ENCODE data around the gene KLF16. TPM values are rescaled to one million over a fixed set of nuclear protein-coding genes. Genes with fewer than 3 reads are reported as not detected.

KLF16 gene
- total RNA-seq, 4 donors from 2014 or later = 4.6 to 8.4 (median 7.0) TPM

GRCh38 chr19:1816530-1817298, 46.7 kb downstream of the KLF16 start:
- Histone ChIP-seq H3K27ac (no peak overlapping the region), H3K36me3 (peaks cover 3 to 73% (median 54%) of the 10 kb centered on the region in 3 donors)

DNA sequence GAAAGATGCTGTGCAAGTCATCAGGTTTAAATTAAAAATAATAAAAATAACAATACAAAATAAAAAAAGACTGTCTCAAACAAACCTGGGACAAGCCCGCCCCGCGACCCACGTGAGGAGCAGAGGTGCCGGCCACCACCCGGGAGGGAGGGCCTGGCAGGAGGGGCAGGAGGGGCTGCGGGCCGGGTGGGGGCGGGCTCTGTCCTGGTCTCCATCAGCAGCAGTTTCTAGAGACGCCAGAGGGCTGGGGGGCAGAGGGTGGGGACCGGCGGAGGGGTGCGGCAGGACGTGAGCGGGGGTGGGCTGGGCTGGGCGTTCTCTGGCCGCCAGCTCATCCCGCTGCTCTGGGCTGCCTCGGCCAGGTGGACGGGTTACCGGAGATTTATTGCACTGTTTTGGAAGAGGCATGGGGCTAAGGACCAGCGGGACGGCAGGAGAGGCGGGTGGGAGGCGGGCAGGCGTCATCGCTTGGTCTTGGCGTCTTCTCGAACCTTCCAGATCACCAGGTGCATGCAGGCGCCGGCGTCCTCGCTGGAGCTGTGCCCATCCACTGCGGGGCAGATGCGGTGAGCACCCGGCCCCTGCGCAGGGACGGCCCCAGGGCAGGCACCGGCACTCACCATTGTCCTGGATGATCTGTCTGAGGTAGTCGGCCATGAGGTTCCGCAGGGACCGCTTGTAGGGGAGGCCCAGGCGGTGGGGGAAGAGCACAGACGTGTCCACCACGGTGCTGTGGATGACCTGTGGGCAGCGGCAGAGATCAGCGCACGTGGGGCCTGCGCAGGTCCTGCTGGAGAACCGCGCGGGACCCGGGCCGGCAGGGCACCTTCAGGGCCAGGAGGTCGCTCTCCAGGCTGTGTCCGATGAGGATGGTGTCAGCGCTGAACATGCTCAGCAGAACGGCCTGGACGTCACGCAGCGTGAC, 47.5 kb downstream of the KLF16 start:
- whole genome bisulfite sequencing, 2 donors = 81 to 91% methylated on average over 43 to 51 of the region's 61 CpGs
- DNase-seq (ENCODE audit: low spot score in 2 of 2) = no peak
- Histone ChIP-seq H3K9me3 (no peaks in the 10 kb centered on the region), H3K27ac (no peak overlapping the region), H3K36me3 (peaks cover 3 to 64% (median 48%) of the 10 kb centered on the region in 3 donors), H3K4me1 (peaks cover 3 to 24% (median 12%) of the 10 kb centered on the region in 4 donors), H3K4me3 (no peak overlapping the region), H3K27me3 (no peaks in the 10 kb centered on the region)
- TF ChIP-seq POLR2A (IDR thresholded peaks at IDR 0.05) = no peak
- TF ChIP-seq EP300 (IDR thresholded peaks at IDR 0.05) = no peak
- TF ChIP-seq, protein P1, sequence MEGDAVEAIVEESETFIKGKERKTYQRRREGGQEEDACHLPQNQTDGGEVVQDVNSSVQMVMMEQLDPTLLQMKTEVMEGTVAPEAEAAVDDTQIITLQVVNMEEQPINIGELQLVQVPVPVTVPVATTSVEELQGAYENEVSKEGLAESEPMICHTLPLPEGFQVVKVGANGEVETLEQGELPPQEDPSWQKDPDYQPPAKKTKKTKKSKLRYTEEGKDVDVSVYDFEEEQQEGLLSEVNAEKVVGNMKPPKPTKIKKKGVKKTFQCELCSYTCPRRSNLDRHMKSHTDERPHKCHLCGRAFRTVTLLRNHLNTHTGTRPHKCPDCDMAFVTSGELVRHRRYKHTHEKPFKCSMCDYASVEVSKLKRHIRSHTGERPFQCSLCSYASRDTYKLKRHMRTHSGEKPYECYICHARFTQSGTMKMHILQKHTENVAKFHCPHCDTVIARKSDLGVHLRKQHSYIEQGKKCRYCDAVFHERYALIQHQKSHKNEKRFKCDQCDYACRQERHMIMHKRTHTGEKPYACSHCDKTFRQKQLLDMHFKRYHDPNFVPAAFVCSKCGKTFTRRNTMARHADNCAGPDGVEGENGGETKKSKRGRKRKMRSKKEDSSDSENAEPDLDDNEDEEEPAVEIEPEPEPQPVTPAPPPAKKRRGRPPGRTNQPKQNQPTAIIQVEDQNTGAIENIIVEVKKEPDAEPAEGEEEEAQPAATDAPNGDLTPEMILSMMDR (IDR thresholded peaks at IDR 0.05) = no peak

More at GRCh38 chr19:1816530-1817298, 46.7 kb downstream of the KLF16 start:
- no peak for DNase-seq (ENCODE audit: low spot score in 2 of 2)
- no peaks in the 10 kb centered on the region for H3K9me3 ChIP-seq
- no peak overlapping the region for H3K4me3 ChIP-seq
- TF ChIP-seq EP300 (IDR thresholded peaks at IDR 0.05) = no peak
- TF ChIP-seq, protein P1 (IDR thresholded peaks at IDR 0.05) = no peak
- no peak for TF ChIP-seq POLR2A (IDR thresholded peaks at IDR 0.05)
- no peaks in the 10 kb centered on the region for H3K27me3 ChIP-seq
- WGBS, 2 donors = 91 to 93% methylated on average over 34 to 36 of the region's 36 CpGs
- peaks cover 3 to 19% (median 10%) of the 10 kb centered on the region in 4 donors for H3K4me1 ChIP-seq

DNA sequence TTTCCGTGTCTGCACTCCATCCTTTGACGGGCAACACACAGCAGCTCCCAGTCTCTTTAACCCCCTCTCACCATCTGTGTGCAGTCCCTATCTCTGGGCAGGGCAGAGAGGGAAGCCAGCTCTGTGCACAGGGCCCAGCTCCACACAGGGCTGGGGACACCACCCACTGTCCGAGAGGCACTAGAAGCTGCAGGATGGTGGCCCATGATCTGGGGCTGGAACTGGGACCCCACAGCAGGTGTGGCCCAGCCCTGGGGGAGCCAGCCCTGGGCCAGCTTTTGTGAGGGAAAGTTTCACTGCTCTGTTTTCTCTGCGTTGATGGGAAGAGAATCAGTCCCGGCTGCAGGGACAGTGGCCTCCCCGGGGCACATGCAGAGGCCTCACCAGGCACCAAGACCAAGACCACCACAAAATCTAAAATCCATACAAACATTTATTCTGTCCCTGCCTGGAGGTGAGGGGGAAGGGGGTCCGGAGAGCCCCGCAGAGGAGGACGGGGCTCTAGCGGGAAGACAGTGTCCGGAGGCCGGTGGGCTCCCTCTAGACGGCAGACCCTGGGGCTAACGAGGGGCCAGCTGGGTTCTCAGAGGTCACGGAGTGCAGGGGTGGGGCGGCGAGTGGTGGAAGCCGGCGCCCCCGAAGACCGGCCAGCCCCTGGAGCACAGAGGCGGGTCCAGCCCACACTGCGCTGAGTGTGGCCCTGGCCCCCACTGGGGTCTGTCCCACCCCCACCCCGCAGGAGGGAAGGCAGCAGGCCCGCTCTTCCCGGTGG, 48.4 kb downstream of the KLF16 start:
- Histone ChIP-seq H3K9me3 (no peaks in the 10 kb centered on the region), H3K27me3 (no peaks in the 10 kb centered on the region), H3K36me3 (peaks cover 3 to 56% (median 42%) of the 10 kb centered on the region in 3 donors), H3K4me3 (no peak overlapping the region), H3K27ac (no peak overlapping the region), H3K4me1 (peaks cover 3 to 24% (median 12%) of the 10 kb centered on the region in 4 donors)
- no peak for DNase-seq (ENCODE audit: low spot score in 2 of 2)
- 71% methylated on average over 23 to 26 of the region's 26 CpGs for WGBS, 2 donors
- TF ChIP-seq POLR2A (IDR thresholded peaks at IDR 0.05) (no peak), EP300 (IDR thresholded peaks at IDR 0.05) (no peak)
- TF ChIP-seq, protein P1 (IDR thresholded peaks at IDR 0.05) = no peak

GRCh38 chr19:1814391-1814790, 49.0 kb downstream of the KLF16 start:
- DNase-seq (ENCODE audit: low spot score in 2 of 2) = no peak
- Histone ChIP-seq H3K9me3 (no peaks in the 10 kb centered on the region), H3K27me3 (no peaks in the 10 kb centered on the region), H3K4me1 (peaks cover 3 to 24% (median 12%) of the 10 kb centered on the region in 4 donors), H3K27ac (no peak overlapping the region), H3K36me3 (peaks cover 3 to 50% (median 36%) of the 10 kb centered on the region in 3 donors), H3K4me3 (no peak overlapping the region)
- no peak for TF ChIP-seq EP300 (IDR thresholded peaks at IDR 0.05)
- no peak for TF ChIP-seq POLR2A (IDR thresholded peaks at IDR 0.05)
- TF ChIP-seq, protein P1 (IDR thresholded peaks at IDR 0.05) = no peak
- WGBS, 2 donors = 66% methylated on average over 9 to 10 of the region's 10 CpGs

Measured in tibial nerve (tissue), 4 donors.